HG03460 (cell line): ENCODE data around the gene CRYBG1.
A peak's percentile ranks its signal among the peaks of the same experiment; 100 is the strongest.
"Not testable (repeated sequence)": the region's sequence is repeated elsewhere in the genome, so short reads cannot be mapped to it uniquely, and the experiment has no call there.

Experiments used
- ATAC-seq: cut with Tn5 transposase; IDR thresholded peaks from one replicate; pipeline ENCODE4 v1.9.1; 2021; ENCODE audit not compliant: unreplicated experiment

The CRYBG1 gene

GRCh38 chr6:106581468-106581867 is 221.0 kb downstream of the CRYBG1 start:
- no peak for ATAC-seq

- ATAC-seq: no peak
Measured at GRCh38 chr6:106586815-106587415, 226.4 kb downstream of the CRYBG1 start.

- not testable (repeated sequence) for ATAC-seq
Measured at GRCh38 chr6:106588937-106589336, 228.4 kb downstream of the CRYBG1 start.

GRCh38 chr6:106591111-106591825 is 230.8 kb downstream of the CRYBG1 start:
- ATAC-seq: no peak

- no peak for ATAC-seq
Measured at GRCh38 chr6:106599440-106599839, 238.9 kb downstream of the CRYBG1 start.

- ATAC-seq: no peak
Measured at GRCh38 chr6:106600329-106600728, 239.8 kb downstream of the CRYBG1 start.

GRCh38 chr6:106608080-106608668 is 247.7 kb downstream of the CRYBG1 start:
- peak; percentile 70 for ATAC-seq

GRCh38 chr6:106609699-106610098 is 249.2 kb downstream of the CRYBG1 start:
- no peak for ATAC-seq

- ATAC-seq: no peak
Measured at GRCh38 chr6:106611030-106611429, 250.5 kb downstream of the CRYBG1 start.

GRCh38 chr6:106612671-106613416 is 252.3 kb downstream of the CRYBG1 start:
- no peak for ATAC-seq

GRCh38 chr6:106613590-106613989 is 253.1 kb downstream of the CRYBG1 start:
- ATAC-seq: no peak

- ATAC-seq: no peak
Measured at GRCh38 chr6:106614166-106614565, 253.6 kb downstream of the CRYBG1 start.

- no peak for ATAC-seq
Measured at GRCh38 chr6:106614592-106615257, 254.2 kb downstream of the CRYBG1 start.

GRCh38 chr6:106617302-106617701 is 256.8 kb downstream of the CRYBG1 start:
- peak; percentile 88 for ATAC-seq

- no peak for ATAC-seq
Measured at GRCh38 chr6:106617857-106618256, 257.3 kb downstream of the CRYBG1 start.

- no peak for ATAC-seq
Measured at GRCh38 chr6:106618324-106618723, 257.8 kb downstream of the CRYBG1 start.

GRCh38 chr6:106619223-106619622 is 258.7 kb downstream of the CRYBG1 start:
- ATAC-seq: no peak

- no peak for ATAC-seq
Measured at GRCh38 chr6:106620931-106621672, 260.6 kb downstream of the CRYBG1 start.
